H9 (cell line): ENCODE results near the gene TM4SF1. TPM values are rescaled to one million over a fixed set of nuclear protein-coding genes. Genes with fewer than 3 reads are reported as not detected.

ENCODE experiments used
- DNase-seq: peaks from one replicate; pipeline ENCODE4 v3.0.0-alpha.2; 2017
- H2AFZ ChIP-seq: one replicate; pipeline ENCODE4 v1.6.1; 2013; ENCODE audit warnings: mild to moderate bottlenecking, low read length, control low read depth, moderate library complexity
- H2AK5ac ChIP-seq: 2 replicates; pipeline ENCODE4 v1.6.1; 2013; ENCODE audit warnings: low read length, control low read depth, mixed read lengths; ENCODE audit not compliant: insufficient read length
- H2BK120ac ChIP-seq: one replicate; pipeline ENCODE4 v1.6.1; 2013; ENCODE audit warnings: low read depth, mild to moderate bottlenecking, low read length, control low read depth, inconsistent platforms; ENCODE audit not compliant: poor library complexity, severe bottlenecking
- H2BK12ac ChIP-seq: 2 replicates; pipeline ENCODE4 v1.6.1; 2013; ENCODE audit warnings: low read length, control low read depth, mixed read lengths, low read depth; ENCODE audit not compliant: insufficient read length
- H2BK15ac ChIP-seq: 2 replicates; pipeline ENCODE4 v1.6.1; 2013; ENCODE audit warnings: low read depth, low read length, control low read depth
- H2BK20ac ChIP-seq: one replicate; pipeline ENCODE4 v1.6.1; 2013; ENCODE audit warnings: low read depth, mild to moderate bottlenecking, low read length, control low read depth, inconsistent platforms; ENCODE audit not compliant: poor library complexity, severe bottlenecking
- H2BK5ac ChIP-seq: 2 replicates; pipeline ENCODE4 v1.6.1; 2013; ENCODE audit warnings: low read length, control low read depth, mixed read lengths; ENCODE audit not compliant: insufficient read length
- H3K14ac ChIP-seq: 2 replicates; pipeline ENCODE4 v1.6.1; 2013; ENCODE audit warnings: low read length, control low read depth; ENCODE audit not compliant: insufficient read depth
- H3K18ac ChIP-seq: 2 replicates; pipeline ENCODE4 v1.6.1; 2013; ENCODE audit warnings: low read depth, mild to moderate bottlenecking, mixed read lengths, low read length, control low read depth; ENCODE audit not compliant: insufficient read length
- H3K23ac ChIP-seq: 2 replicates; pipeline ENCODE4 v1.6.1; 2013; ENCODE audit warnings: low read length, control low read depth, mixed read lengths, low read depth; ENCODE audit not compliant: insufficient read length
- H3K23me2 ChIP-seq: 2 replicates; pipeline ENCODE4 v1.6.1; 2013; ENCODE audit warnings: low read depth, mild to moderate bottlenecking, mixed read lengths, low read length, control low read depth; ENCODE audit not compliant: insufficient read length, poor library complexity, severe bottlenecking
- H3K27ac ChIP-seq: 2 replicates; pipeline ENCODE4 v1.5.1; 2013; ENCODE audit warnings: low read length, control low read depth, mixed read lengths, low read depth; ENCODE audit not compliant: insufficient read length
- H3K27me3 ChIP-seq: 2 replicates; pipeline ENCODE4 v1.6.1; 2013; ENCODE audit warnings: low read length, control low read depth, inconsistent platforms; ENCODE audit not compliant: insufficient read depth
- H3K4ac ChIP-seq: 2 replicates; pipeline ENCODE4 v1.6.1; 2013; ENCODE audit warnings: low read depth, mild to moderate bottlenecking, control low read depth, inconsistent platforms, low read length, moderate library complexity
- H3K4me1 ChIP-seq: 2 replicates; pipeline ENCODE4 v1.6.1; 2013; ENCODE audit warnings: low read length, control low read depth, inconsistent platforms; ENCODE audit not compliant: insufficient read depth
- H3K4me2 ChIP-seq: 2 replicates; pipeline ENCODE4 v1.6.1; 2013; ENCODE audit warnings: low read length, control low read depth, mixed read lengths; ENCODE audit not compliant: insufficient read length, insufficient read depth
- H3K56ac ChIP-seq: 2 replicates; pipeline ENCODE4 v1.6.1; 2013; ENCODE audit warnings: low read depth, mild to moderate bottlenecking, mixed read lengths, low read length, control low read depth; ENCODE audit not compliant: insufficient read length
- H3K79me1 ChIP-seq: 2 replicates; pipeline ENCODE4 v1.6.1; 2013; ENCODE audit warnings: low read depth, mild to moderate bottlenecking, moderate library complexity, low read length, control low read depth, inconsistent platforms; ENCODE audit not compliant: insufficient read depth, poor library complexity, severe bottlenecking
- H3K79me2 ChIP-seq: 2 replicates; pipeline ENCODE4 v1.6.1; 2013; ENCODE audit warnings: low read length, control low read depth, inconsistent platforms; ENCODE audit not compliant: insufficient read depth
- H3K9ac ChIP-seq: 2 replicates; pipeline ENCODE4 v1.6.1; 2013; ENCODE audit warnings: low read length, control low read depth, mixed read lengths; ENCODE audit not compliant: insufficient read length; ENCODE audit errors: extremely low read depth
- H3K9me3 ChIP-seq: one replicate; pipeline ENCODE4 v1.6.1; 2013; ENCODE audit warnings: low read depth, low read length, inconsistent platforms; ENCODE audit not compliant: control insufficient read depth
- H3T11ph ChIP-seq: one replicate; pipeline ENCODE4 v1.6.1; 2013; ENCODE audit warnings: mild to moderate bottlenecking, low read length, control low read depth, inconsistent platforms
- H4K20me1 ChIP-seq: one replicate; pipeline ENCODE4 v1.6.1; 2013; ENCODE audit not compliant: control insufficient read depth, insufficient read length, insufficient read depth
- H4K5ac ChIP-seq: 2 replicates; pipeline ENCODE4 v1.6.1; 2013; ENCODE audit warnings: low read depth, mild to moderate bottlenecking, mixed read lengths, low read length, control low read depth; ENCODE audit not compliant: insufficient read length
- H4K8ac ChIP-seq: replicated peaks from 2 replicates; pipeline ENCODE4 v1.6.1; 2013; ENCODE audit warnings: low read length, control low read depth, mixed read lengths, low read depth; ENCODE audit not compliant: insufficient read length
- H4K91ac ChIP-seq: 2 replicates; pipeline ENCODE4 v1.6.1; 2013; ENCODE audit warnings: low read depth, mild to moderate bottlenecking, moderate library complexity, mixed read lengths, low read length, control low read depth; ENCODE audit not compliant: insufficient read length
- H3K27ac Mint-ChIP-seq, 3 experiments: 2 replicates in 2 of 3; 3 replicates in 1 of 3; pipeline ENCODE4 v1.8.0; 2020 to 2021; ENCODE audit warnings: mixed read lengths in 3 of 3, mild to moderate bottlenecking in 1 of 3, moderate library complexity in 1 of 3
- H3K27me3 Mint-ChIP-seq: 2 replicates; pipeline ENCODE4 v1.8.0; 2021; ENCODE audit warnings: low read depth, mild to moderate bottlenecking, moderate library complexity, mixed read lengths
- H3K36me3 Mint-ChIP-seq, 3 experiments: 2 replicates in 2 of 3; 3 replicates in 1 of 3; pipeline ENCODE4 v1.8.0; 2020 to 2021; ENCODE audit warnings: low read depth in 3 of 3, mixed read lengths in 3 of 3; ENCODE audit not compliant: insufficient read depth in 1 of 3
- H3K4me1 Mint-ChIP-seq, 2 experiments: 2 replicates each; pipeline ENCODE4 v1.8.0; 2020; ENCODE audit warnings: mixed read lengths in 2 of 2
- H3K4me3 Mint-ChIP-seq, 2 experiments: 2 replicates in 1 of 2; 3 replicates in 1 of 2; pipeline ENCODE4 v1.8.0; 2020 to 2021; ENCODE audit warnings: mild to moderate bottlenecking in 2 of 2, mixed read lengths in 2 of 2, moderate library complexity in 1 of 2
- H3K9me3 Mint-ChIP-seq, 2 experiments: 2 replicates in 1 of 2; 3 replicates in 1 of 2; pipeline ENCODE4 v1.8.0; 2020; ENCODE audit warnings: mild to moderate bottlenecking in 2 of 2, mixed read lengths in 2 of 2, moderate library complexity in 1 of 2
- CTCF ChIP-seq: fragments of 200-600 bp; sonication (generic); conservative IDR thresholded peaks from 3 replicates; pipeline ENCODE4 v1.8.0; 2021; ENCODE audit warnings: antibody characterized with exemption, mild to moderate bottlenecking
- WGBS: extraction: QIAGEN DNeasy Blood & Tissue Kit; methylation state at CpG from one replicate; pipeline ENCODE4 v1.1.7; 2013; ENCODE audit warnings: missing lambda C conversion rate, low lambda C conversion rate, mixed read lengths; ENCODE audit not compliant: insufficient read length; ENCODE audit errors: extremely low coverage; 5-methylcytosine and 5-hydroxymethylcytosine counted together
- total RNA-seq: library from RNA; stranded (reverse); gene quantifications from 2 replicates; pipeline ENCODE4 v1.2.1, GENCODE V29; 2021

Gene TM4SF1
- total RNA-seq, 1 experiment from 2014 or later, result 1.2 TPM

GRCh38 chr3:149406244-149406752 lies 28.8 kb upstream of the TM4SF1 start:
- H2BK12ac ChIP-seq, result no peak overlapping the region
- no peak overlapping the region for H3K18ac ChIP-seq
- no peaks in the 10 kb centered on the region for H3K79me2 ChIP-seq
- H3K23ac ChIP-seq, result no peak overlapping the region
- no peak overlapping the region for H3K14ac ChIP-seq
- H4K8ac ChIP-seq, result no peak overlapping the region
- no peak overlapping the region for H2BK20ac ChIP-seq
- H3K4me2 ChIP-seq, result no peak overlapping the region
- no peak overlapping the region for H3K27ac ChIP-seq
- H3T11ph ChIP-seq, result no peak overlapping the region
- H3K79me1 ChIP-seq, result no peaks in the 10 kb centered on the region
- no peak overlapping the region for H4K91ac ChIP-seq
- H3K4me1 ChIP-seq, result no peaks in the 10 kb centered on the region
- H3K27me3 ChIP-seq, result no peaks in the 10 kb centered on the region
- no peaks in the 10 kb centered on the region; a peak in 1 of 5 replicates for H3K9me3 Mint-ChIP-seq
- H4K20me1 ChIP-seq, result no peaks in the 10 kb centered on the region
- H3K4me1 Mint-ChIP-seq, result peaks cover 7 to 8% of the 10 kb centered on the region in 2 experiments
- no peak overlapping the region for H2BK120ac ChIP-seq
- no peak overlapping the region for H4K5ac ChIP-seq
- H3K36me3 Mint-ChIP-seq, result no peaks in the 10 kb centered on the region; a peak in 1 of 7 replicates
- no peak overlapping the region for H2BK5ac ChIP-seq
- H3K4ac ChIP-seq, result no peak overlapping the region
- no peaks in the 10 kb centered on the region for H3K23me2 ChIP-seq
- H3K9ac ChIP-seq, result no peak overlapping the region
- no peak for DNase-seq
- H2AK5ac ChIP-seq, result no peak overlapping the region
- H3K27me3 Mint-ChIP-seq, result no peaks in the 10 kb centered on the region
- H2BK15ac ChIP-seq, result no peak overlapping the region
- H3K27ac Mint-ChIP-seq, result no peak overlapping the region
- TF ChIP-seq CTCF, result no peak
- no peak overlapping the region for H2AFZ ChIP-seq
- H3K9me3 ChIP-seq, result no peaks in the 10 kb centered on the region
- no CpG with 5 or more reads among the region's 2 CpGs for WGBS
- H3K56ac ChIP-seq, result no peak overlapping the region
- H3K4me3 Mint-ChIP-seq, result no peak overlapping the region
